Activated B cell treated with CpG ODN at 0.5 μM for 24 hours (primary cell): ENCODE measurements around the gene SVOP. TPM values are rescaled to one million over a fixed set of nuclear protein-coding genes. Genes with fewer than 3 reads are reported as not detected.
"Not testable (repeated sequence)": the region's sequence is repeated elsewhere in the genome, so short reads cannot be mapped to it uniquely, and the experiment has no call there.

Experiments used
- ATAC-seq: fragments of 200-7000 bp; cut with Tn5 transposase; one replicate; pipeline ENCODE4 v1.10.0; 2021; ENCODE audit warnings: low read depth, mild to moderate bottlenecking, moderate library complexity
- CTCF ChIA-PET: fragments of 350-600 bp; sonication (Branson Sonifier 250); formaldehyde crosslinking; loops from one replicate; lab custom pipeline; 2021; ENCODE audit warnings: antibody characterized with exemption; lab: Charles Lee
- POLR2A ChIA-PET: fragments of 350-600 bp; sonication (Branson Sonifier 250); formaldehyde crosslinking; loops from one replicate; lab custom pipeline; 2021; ENCODE audit warnings: antibody characterized with exemption; lab: Charles Lee
- DNase-seq: peaks from one replicate; pipeline ENCODE4 v3.0.0; 2022
- H3K27ac Mint-ChIP-seq: one replicate; pipeline ENCODE4 v1.8.0; 2020; ENCODE audit warnings: mixed read lengths
- H3K27me3 Mint-ChIP-seq: one replicate; pipeline ENCODE4 v1.8.0; 2021; ENCODE audit warnings: mixed read lengths
- H3K36me3 Mint-ChIP-seq: one replicate; pipeline ENCODE4 v1.8.0; 2021; ENCODE audit warnings: low read depth, mixed read lengths
- H3K4me1 Mint-ChIP-seq: one replicate; pipeline ENCODE4 v1.8.0; 2021; ENCODE audit warnings: mixed read lengths
- H3K4me3 Mint-ChIP-seq: one replicate; pipeline ENCODE4 v1.8.0; 2020; ENCODE audit warnings: mild to moderate bottlenecking, mixed read lengths
- H3K9me3 Mint-ChIP-seq: one replicate; pipeline ENCODE4 v1.8.0; 2020; ENCODE audit warnings: mixed read lengths
- CTCF ChIP-seq: fragments of 200-600 bp; IDR thresholded peaks from one replicate; pipeline ENCODE4 v1.8.0; 2022; ENCODE audit warnings: antibody characterized with exemption, mild to moderate bottlenecking
- intact Hi-C: fragments of 100-400 bp; cut with micrococcal nuclease; formaldehyde crosslinking; loops from one replicate; pipeline ENCODE4 v1.15.1; 2024
- total RNA-seq: library from RNA; stranded (reverse); gene quantifications from 2 replicates; pipeline ENCODE4 v1.2.3, GENCODE V29; 2022

Gene SVOP
- total RNA-seq, 1 donor from 2014 or later = not detected

- Mint-ChIP-seq H3K9me3 (no peaks in the 10 kb centered on the region), H3K27me3 (no peaks in the 10 kb centered on the region), H3K4me1 (peaks cover 42% of the 10 kb centered on the region), H3K4me3 (no peak overlapping the region), H3K36me3 (no peaks in the 10 kb centered on the region), H3K27ac (peak overlapping the region; percentile 27)
- DNase-seq (peak; percentile 44), ATAC-seq (peak; percentile 47)
- no peak for TF ChIP-seq CTCF
- intact Hi-C loops = loop anchor here (2.0 to 5.0 kb wide), 2 partner anchors 191 to 230 kb away; partner anchors contain the start of genes ALKBH2 and USP30
- ChIA-PET POLR2A (interaction anchor here (0.6 to 1.6 kb wide), 6 partner anchors 9 to 227 kb away, joined by 3 to 22 read pairs (median 5); partner anchors contain the start of gene USP30), CTCF (interaction anchor here (1.3 kb wide), 1 partner anchor 23 kb away, joined by 4 read pairs; no protein-coding TSS in a partner anchor)
Observed at GRCh38 chr12:108861878-108862587, 158.8 kb downstream of the SVOP start.

GRCh38 chr12:108860443-108860842 lies 160.4 kb downstream of the SVOP start:
- CTCF ChIA-PET = no interaction called here
- no peak for DNase-seq
- peaks cover 57% of the 10 kb centered on the region for H3K4me1 Mint-ChIP-seq
- POLR2A ChIA-PET = interaction anchor here (0.7 kb wide), 2 partner anchors 44 to 220 kb away, joined by 3 to 5 read pairs; no protein-coding TSS in a partner anchor
- H3K27me3 Mint-ChIP-seq = no peaks in the 10 kb centered on the region
- intact Hi-C loops = loop anchor here (5.0 kb wide), 1 partner anchor 232 kb away; the partner anchor contains the start of gene ALKBH2
- H3K9me3 Mint-ChIP-seq = no peaks in the 10 kb centered on the region
- H3K4me3 Mint-ChIP-seq = peak overlapping the region; percentile 16
- H3K27ac Mint-ChIP-seq = peak overlapping the region; percentile 26
- no peak for TF ChIP-seq CTCF
- H3K36me3 Mint-ChIP-seq = peaks cover 7% of the 10 kb centered on the region
- ATAC-seq = no peak

- peaks cover 59% of the 10 kb centered on the region for H3K4me1 Mint-ChIP-seq
- H3K4me3 Mint-ChIP-seq = no peak overlapping the region
- CTCF ChIA-PET = no interaction called here
Observed at GRCh38 chr12:108859923-108860291, 161.0 kb downstream of the SVOP start.

GRCh38 chr12:108859141-108859922 lies 161.5 kb downstream of the SVOP start:
- H3K36me3 Mint-ChIP-seq, ATAC-seq, H3K27me3 Mint-ChIP-seq, DNase-seq, H3K9me3 Mint-ChIP-seq: not testable (repeated sequence)
- intact Hi-C loops = loop anchor here (5.0 kb wide), 3 partner anchors 37 to 242 kb away; partner anchors contain the start of gene CORO1C
- Mint-ChIP-seq H3K4me1 (peaks cover 63% of the 10 kb centered on the region), H3K27ac (peak overlapping the region; percentile 59), H3K4me3 (peak overlapping the region; percentile 86)
- ChIA-PET POLR2A (interaction anchor here (0.5 to 3.3 kb wide), 3 partner anchors 21 to 328 kb away, joined by 5 to 19 read pairs (median 12); partner anchors contain the start of gene ISCU), CTCF (interaction anchor here (1.0 kb wide), 1 partner anchor 24 kb away, joined by 4 read pairs; no protein-coding TSS in a partner anchor)

More at GRCh38 chr12:108859923-108860291, 161.0 kb downstream of the SVOP start:
- H3K9me3 Mint-ChIP-seq = no peaks in the 10 kb centered on the region
- no peaks in the 10 kb centered on the region for H3K27me3 Mint-ChIP-seq
- POLR2A ChIA-PET = interaction anchor here (0.5 to 3.3 kb wide), 2 partner anchors 21 to 329 kb away, joined by 5 to 19 read pairs; no protein-coding TSS in a partner anchor
- ATAC-seq = no peak
- peak overlapping the region; percentile 26 for H3K27ac Mint-ChIP-seq
- H3K36me3 Mint-ChIP-seq = peaks cover 7% of the 10 kb centered on the region
- no peak for TF ChIP-seq CTCF
- intact Hi-C loops = loop anchor here (5.0 kb wide), 4 partner anchors 38 to 243 kb away; partner anchors contain the start of genes ALKBH2 and CORO1C
- DNase-seq = no peak

- peak overlapping the region; percentile 77 for H3K27ac Mint-ChIP-seq
- no peaks in the 10 kb centered on the region for H3K27me3 Mint-ChIP-seq
- peak overlapping the region; percentile 86 for H3K4me3 Mint-ChIP-seq
- no peak for TF ChIP-seq CTCF
- intact Hi-C loops = loop anchor here (5.0 kb wide), 3 partner anchors 36 to 241 kb away; partner anchors contain the start of gene CORO1C
- POLR2A ChIA-PET = interaction anchor here (0.6 to 3.3 kb wide), 7 partner anchors 9 to 297 kb away, joined by 3 to 19 read pairs (median 3); partner anchors contain the start of genes ISCU and SART3
- CTCF ChIA-PET = interaction anchor here (1.0 to 1.8 kb wide), 3 partner anchors 23 to 92 kb away, joined by 3 to 5 read pairs (median 4); no protein-coding TSS in a partner anchor
- H3K36me3 Mint-ChIP-seq = peaks cover 13% of the 10 kb centered on the region
- no peak for DNase-seq
- no peaks in the 10 kb centered on the region for H3K9me3 Mint-ChIP-seq
- no peak for ATAC-seq
- H3K4me1 Mint-ChIP-seq = peaks cover 67% of the 10 kb centered on the region
Observed at GRCh38 chr12:108858311-108859074, 162.4 kb downstream of the SVOP start.
